Amygdala (tissue), 56 donors: Measurements from ENCODE around the gene TBX1.

ENCODE experiments used
- DNase-seq, 56 donors: peaks; one replicate each; lab custom pipeline; 2025; lab: John Stamatoyannopoulos, UW

Gene TBX1

GRCh38 chr22:19795617-19796008 lies 35.0 kb downstream of the TBX1 start:
- DNase-seq, result no peak

GRCh38 chr22:19796160-19796559 lies 35.6 kb downstream of the TBX1 start:
- no peak for DNase-seq

- DNase-seq, result no peak
Measured at GRCh38 chr22:19797086-19798002, 36.8 kb downstream of the TBX1 start.

GRCh38 chr22:19798003-19798665 lies 37.6 kb downstream of the TBX1 start:
- DNase-seq, result no peak

GRCh38 chr22:19798891-19799293 lies 38.3 kb downstream of the TBX1 start:
- DNase-seq, result no peak

GRCh38 chr22:19799322-19800190 lies 39.0 kb downstream of the TBX1 start:
- DNase-seq, result no peak

- no peak for DNase-seq
Measured at GRCh38 chr22:19800306-19800705, 39.7 kb downstream of the TBX1 start.

- no peak for DNase-seq
Measured at GRCh38 chr22:19800761-19801244, 40.2 kb downstream of the TBX1 start.

GRCh38 chr22:19801340-19802000 lies 40.9 kb downstream of the TBX1 start:
- no peak for DNase-seq

GRCh38 chr22:19802001-19802893 lies 41.7 kb downstream of the TBX1 start:
- DNase-seq, result no peak

- no peak for DNase-seq
Measured at GRCh38 chr22:19802894-19803735, 42.5 kb downstream of the TBX1 start.

- no peak for DNase-seq
Measured at GRCh38 chr22:19803736-19804267, 43.2 kb downstream of the TBX1 start.

GRCh38 chr22:19805821-19806212 lies 45.2 kb downstream of the TBX1 start:
- DNase-seq, result no peak

GRCh38 chr22:19806213-19807160 lies 45.9 kb downstream of the TBX1 start:
- DNase-seq, result no peak

GRCh38 chr22:19807161-19807913 lies 46.8 kb downstream of the TBX1 start:
- no peak for DNase-seq
